Measurements from ENCODE around the gene VAV1. TPM values are rescaled to one million over a fixed set of nuclear protein-coding genes. Genes with fewer than 3 reads are reported as not detected.
A peak's percentile ranks its signal among the peaks of the same experiment; 100 is the strongest.

VAV1 gene
- total and polyA plus RNA-seq, 9 of the 15 experiments (the other 6 are each of a cell fraction or from before 2014, with no cell fraction given) = 0.46 to 20.1 (median 11.1) TPM

- TF ChIP-seq HMGXB4 (CRISPR knock-in tag; IDR thresholded peaks at IDR 0.05) (no peak; the same call in 1 of the 2 replicates), ZZZ3 (IDR thresholded peaks at IDR 0.05) (no peak), ZNF217 (CRISPR knock-in tag; IDR thresholded peaks at IDR 0.05) (no peak), E2F8 (IDR thresholded peaks at IDR 0.05; ENCODE audit: low read depth, partially characterized antibody) (no peak), NRF1 (conservative IDR thresholded peaks at IDR 0.05 in 1 of 2, IDR thresholded peaks at IDR 0.05 in 1 of 2) (peak; percentile 65 to 73), ESRRA (IDR thresholded peaks at IDR 0.05; ENCODE audit: borderline replicate concordance, low read depth) (peak; percentile 61), GMEB1 (CRISPR knock-in tag; IDR thresholded peaks at IDR 0.05) (no peak), SMAD1 (IDR thresholded peaks at IDR 0.05; ENCODE audit: low read depth, low read length, partially characterized antibody) (no peak), ADNP (tag; IDR thresholded peaks at IDR 0.05) (no peak), GTF2E2 (tag; IDR thresholded peaks at IDR 0.05) (no peak), PHF20 (IDR thresholded peaks at IDR 0.05; ENCODE audit: partially characterized antibody) (no peak), EWSR1 (IDR thresholded peaks at IDR 0.05; ENCODE audit: borderline replicate concordance, low read depth, partially characterized antibody) (no peak), RAD51 (IDR thresholded peaks at IDR 0.05; ENCODE audit: borderline replicate concordance, low read depth) (no peak), MIER1 (IDR thresholded peaks at IDR 0.05; ENCODE audit: low read depth) (no peak), PTBP1 (IDR thresholded peaks at IDR 0.05; ENCODE audit: low read depth, low read length) (no peak), MCM2 (IDR thresholded peaks at IDR 0.05; ENCODE audit: low read depth) (no peak)
- TF ChIP-seq, protein P1, sequence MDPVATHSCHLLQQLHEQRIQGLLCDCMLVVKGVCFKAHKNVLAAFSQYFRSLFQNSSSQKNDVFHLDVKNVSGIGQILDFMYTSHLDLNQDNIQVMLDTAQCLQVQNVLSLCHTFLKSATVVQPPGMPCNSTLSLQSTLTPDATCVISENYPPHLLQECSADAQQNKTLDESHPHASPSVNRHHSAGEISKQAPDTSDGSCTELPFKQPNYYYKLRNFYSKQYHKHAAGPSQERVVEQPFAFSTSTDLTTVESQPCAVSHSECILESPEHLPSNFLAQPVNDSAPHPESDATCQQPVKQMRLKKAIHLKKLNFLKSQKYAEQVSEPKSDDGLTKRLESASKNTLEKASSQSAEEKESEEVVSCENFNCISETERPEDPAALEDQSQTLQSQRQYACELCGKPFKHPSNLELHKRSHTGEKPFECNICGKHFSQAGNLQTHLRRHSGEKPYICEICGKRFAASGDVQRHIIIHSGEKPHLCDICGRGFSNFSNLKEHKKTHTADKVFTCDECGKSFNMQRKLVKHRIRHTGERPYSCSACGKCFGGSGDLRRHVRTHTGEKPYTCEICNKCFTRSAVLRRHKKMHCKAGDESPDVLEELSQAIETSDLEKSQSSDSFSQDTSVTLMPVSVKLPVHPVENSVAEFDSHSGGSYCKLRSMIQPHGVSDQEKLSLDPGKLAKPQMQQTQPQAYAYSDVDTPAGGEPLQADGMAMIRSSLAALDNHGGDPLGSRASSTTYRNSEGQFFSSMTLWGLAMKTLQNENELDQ (CRISPR knock-in tag; IDR thresholded peaks at IDR 0.05; ENCODE audit: borderline replicate concordance) = no peak
Measured at GRCh38 chr19:6737873-6738786, 34.4 kb upstream of the VAV1 start (continued).

All from K562 (cell line).